Progenitor cell of endocrine pancreas (in vitro differentiated cells): ENCODE results near the gene XIRP2. TPM values are rescaled to one million over a fixed set of nuclear protein-coding genes. Genes with fewer than 3 reads are reported as not detected.

ENCODE experiments used
- DNase-seq: peaks from one replicate; pipeline ENCODE4 v3.0.0; 2021; ENCODE audit warnings: low spot score; ENCODE audit not compliant: unreplicated experiment
- H3K27ac Mint-ChIP-seq: 2 replicates; pipeline ENCODE4 v1.8.0; 2021; ENCODE audit warnings: mild to moderate bottlenecking, moderate library complexity, mixed read lengths
- H3K27me3 Mint-ChIP-seq: 2 replicates; pipeline ENCODE4 v1.8.0; 2021; ENCODE audit warnings: mixed read lengths
- H3K36me3 Mint-ChIP-seq: 2 replicates; pipeline ENCODE4 v1.8.0; 2022; ENCODE audit warnings: mixed read lengths; ENCODE audit not compliant: insufficient read depth
- H3K4me1 Mint-ChIP-seq: 2 replicates; pipeline ENCODE4 v1.8.0; 2021; ENCODE audit warnings: low read depth, mixed read lengths
- H3K4me3 Mint-ChIP-seq: 2 replicates; pipeline ENCODE4 v1.8.0; 2021; ENCODE audit warnings: low read depth, mild to moderate bottlenecking, moderate library complexity, mixed read lengths
- H3K9me3 Mint-ChIP-seq: 2 replicates; pipeline ENCODE4 v1.8.0; 2021; ENCODE audit warnings: low read depth, mixed read lengths
- CTCF ChIP-seq: fragments of 200-600 bp; sonication (generic); IDR thresholded peaks from one replicate; pipeline ENCODE4 v1.5.0; 2021; ENCODE audit warnings: antibody characterized with exemption, mild to moderate bottlenecking; ENCODE audit not compliant: unreplicated experiment
- total RNA-seq: library from RNA; stranded (reverse); gene quantifications from 2 replicates; pipeline ENCODE4 v1.2.1, GENCODE V29; 2021

The XIRP2 gene
- total RNA-seq, 1 donor from 2014 or later, result 0.12 TPM

GRCh38 chr2:166862468-166863132 lies 25.7 kb upstream of the XIRP2 start:
- no peak for TF ChIP-seq CTCF
- Mint-ChIP-seq H3K27me3 (no peaks in the 10 kb centered on the region), H3K4me1 (peaks cover 5% of the 10 kb centered on the region), H3K36me3 (no peaks in the 10 kb centered on the region), H3K9me3 (no peaks in the 10 kb centered on the region), H3K4me3 (no peak overlapping the region), H3K27ac (no peak overlapping the region)
- no peak for DNase-seq

- DNase-seq, result no peak
- peaks cover 1% of the 10 kb centered on the region for H3K4me1 Mint-ChIP-seq
- no peak overlapping the region for H3K4me3 Mint-ChIP-seq
Measured at GRCh38 chr2:166867874-166868514, 20.3 kb upstream of the XIRP2 start.

GRCh38 chr2:166870346-166870745 lies 17.9 kb upstream of the XIRP2 start:
- Mint-ChIP-seq H3K9me3 (peaks cover 5% of the 10 kb centered on the region), H3K4me3 (no peak overlapping the region), H3K27me3 (no peaks in the 10 kb centered on the region), H3K27ac (no peak overlapping the region), H3K36me3 (no peaks in the 10 kb centered on the region), H3K4me1 (no peaks in the 10 kb centered on the region)
- DNase-seq, result no peak
- no peak for TF ChIP-seq CTCF

More at GRCh38 chr2:166867874-166868514, 20.3 kb upstream of the XIRP2 start:
- Mint-ChIP-seq H3K36me3 (no peaks in the 10 kb centered on the region), H3K27ac (no peak overlapping the region), H3K9me3 (peaks cover 5% of the 10 kb centered on the region), H3K27me3 (no peaks in the 10 kb centered on the region)
- TF ChIP-seq CTCF, result no peak

- H3K27ac Mint-ChIP-seq, result no peak overlapping the region
- no peak for DNase-seq
- no peaks in the 10 kb centered on the region for H3K4me1 Mint-ChIP-seq
- no peak for TF ChIP-seq CTCF
- no peaks in the 10 kb centered on the region for H3K36me3 Mint-ChIP-seq
- no peak overlapping the region for H3K4me3 Mint-ChIP-seq
- peaks cover 4% of the 10 kb centered on the region for H3K9me3 Mint-ChIP-seq
- H3K27me3 Mint-ChIP-seq, result no peaks in the 10 kb centered on the region
Measured at GRCh38 chr2:166881177-166881576, 7.1 kb upstream of the XIRP2 start.

GRCh38 chr2:166882851-166883250 lies 5.4 kb upstream of the XIRP2 start:
- H3K4me1 Mint-ChIP-seq, result peaks cover 2% of the 10 kb centered on the region
- H3K4me3 Mint-ChIP-seq, result no peak overlapping the region
- H3K9me3 Mint-ChIP-seq, result peaks cover 4% of the 10 kb centered on the region
- H3K36me3 Mint-ChIP-seq, result no peaks in the 10 kb centered on the region
- no peaks in the 10 kb centered on the region for H3K27me3 Mint-ChIP-seq
- no peak for TF ChIP-seq CTCF
- DNase-seq, result no peak
- H3K27ac Mint-ChIP-seq, result no peak overlapping the region
